NCI-H1048 (cell line): ENCODE measurements around the gene TMTC1.
"Not testable (repeated sequence)": the region's sequence is repeated elsewhere in the genome, so short reads cannot be mapped to it uniquely, and the experiment has no call there.

ENCODE experiments used
- DNase-seq: peaks from one replicate; lab custom pipeline; 2025; lab: John Stamatoyannopoulos, UW

The TMTC1 gene

DNA sequence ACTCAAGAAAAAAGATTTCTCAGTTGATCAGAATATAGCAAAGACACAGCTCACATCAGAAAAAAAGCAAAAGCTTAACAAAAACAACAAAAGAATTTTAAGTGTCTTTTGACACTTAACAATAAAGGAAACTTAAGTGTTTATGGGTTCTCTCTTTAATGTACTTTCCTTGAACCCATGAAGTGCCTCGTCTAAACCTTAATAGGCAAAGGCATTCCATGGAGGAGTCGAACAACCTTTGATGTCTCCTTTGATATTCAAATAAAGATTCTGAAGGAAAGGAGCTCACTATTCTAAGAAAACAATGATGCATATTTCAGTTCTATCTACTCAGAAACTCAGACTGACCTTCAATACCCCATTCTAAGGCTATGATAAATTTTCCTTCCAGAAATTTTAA, 116.7 kb downstream of the TMTC1 start:
- DNase-seq, result no peak

DNA sequence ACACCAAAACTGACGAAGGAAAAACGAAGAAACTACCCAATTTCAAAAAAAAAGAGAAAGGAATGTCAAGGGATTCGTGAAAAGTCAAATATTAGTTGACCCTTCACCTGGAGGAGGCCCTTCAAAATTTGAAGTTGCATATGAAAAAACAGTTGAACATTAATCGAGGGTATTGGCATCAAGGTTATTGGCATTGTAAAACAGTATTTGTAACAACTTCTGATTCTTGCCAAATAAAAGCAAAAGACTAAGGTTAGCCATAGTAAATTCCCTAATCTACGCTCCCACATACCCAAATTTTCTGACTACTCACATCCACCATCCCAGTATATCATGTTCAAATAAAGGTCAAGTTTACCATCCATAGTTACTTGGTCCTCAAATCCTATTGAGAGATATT, 118.6 kb downstream of the TMTC1 start:
- no peak for DNase-seq

DNA sequence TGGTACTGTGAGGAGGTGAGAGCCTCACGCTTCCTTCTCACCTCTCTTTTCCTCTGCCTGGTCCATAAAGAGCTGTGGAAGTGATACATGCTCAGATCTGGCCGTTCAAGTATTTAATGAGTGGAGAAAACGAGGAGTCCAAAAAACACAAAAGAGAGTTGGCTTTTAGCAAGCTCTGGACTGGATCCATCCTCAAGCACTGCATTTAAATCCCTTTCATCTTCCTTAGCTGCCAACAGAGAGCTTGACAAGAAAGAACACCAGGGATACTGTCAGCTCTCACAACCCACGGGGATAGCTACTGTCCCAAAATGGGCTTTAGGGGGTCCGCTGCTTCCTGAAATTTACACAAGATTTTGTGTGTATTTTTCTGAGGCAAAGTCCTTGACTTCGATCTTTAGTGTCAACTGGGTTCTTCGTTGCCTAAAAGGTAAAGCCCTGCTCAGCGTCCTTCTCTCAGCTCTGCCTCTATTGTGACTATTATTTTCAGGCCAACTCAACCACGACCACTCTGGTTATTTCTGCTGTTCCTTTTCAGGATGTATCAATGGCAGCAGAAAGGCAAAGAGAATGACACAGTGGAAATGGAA, 120.9 kb downstream of the TMTC1 start:
- DNase-seq, result no peak

DNA sequence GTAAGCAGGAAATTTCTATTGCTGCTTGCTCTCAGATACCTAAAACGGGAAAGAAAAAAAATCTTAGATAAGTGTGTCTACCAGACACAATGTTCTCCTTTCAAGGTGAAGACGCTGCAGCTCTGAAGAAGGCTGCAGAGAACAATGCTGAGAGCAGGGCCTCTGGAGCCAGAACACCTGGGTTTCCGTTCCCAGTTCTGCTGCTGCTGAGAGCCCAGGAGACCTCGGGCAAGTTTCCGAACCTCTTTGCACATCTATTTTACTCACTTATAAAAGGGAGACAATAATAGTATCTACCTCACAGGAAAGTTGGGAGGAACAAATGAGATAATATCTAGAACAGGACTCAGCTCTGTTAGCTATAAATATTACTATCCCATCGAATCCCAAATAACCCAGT, 122.9 kb downstream of the TMTC1 start:
- DNase-seq, result no peak

DNA sequence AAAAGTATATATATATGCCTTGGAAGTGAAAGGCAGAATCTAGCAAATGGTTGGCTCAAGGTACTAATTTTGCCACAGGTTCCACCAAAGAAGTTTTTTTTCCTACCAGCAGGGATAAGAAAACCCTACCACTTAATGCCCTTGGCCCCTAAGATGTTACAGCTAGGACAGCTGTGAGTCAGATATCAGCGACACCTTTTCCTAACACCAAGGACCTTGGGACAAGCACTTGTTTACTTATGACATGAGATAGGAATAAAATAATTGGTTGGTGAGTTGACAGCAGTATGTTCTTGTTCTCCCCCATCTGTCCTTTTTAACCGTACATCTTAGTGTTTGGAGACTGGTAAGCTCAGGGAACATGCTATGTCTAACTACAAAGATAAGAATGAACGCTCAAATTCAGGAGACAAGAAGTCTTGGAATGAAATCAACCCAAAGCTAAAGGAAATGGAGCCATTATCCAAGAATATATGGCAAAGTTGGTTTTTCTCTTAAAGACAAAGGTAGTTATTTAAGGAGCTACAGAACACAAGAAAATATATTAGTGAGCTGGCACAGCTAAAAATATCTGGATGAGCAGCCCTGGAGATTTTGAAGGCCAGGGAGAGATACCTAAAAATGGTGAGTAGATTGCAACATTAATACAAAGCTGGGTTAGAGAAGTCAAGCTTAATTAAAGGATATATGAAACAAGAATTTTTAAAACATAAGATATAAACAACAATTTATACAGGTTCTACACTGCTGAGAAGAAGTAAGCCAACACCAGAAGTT, 126.8 kb downstream of the TMTC1 start:
- DNase-seq, result no peak

DNA sequence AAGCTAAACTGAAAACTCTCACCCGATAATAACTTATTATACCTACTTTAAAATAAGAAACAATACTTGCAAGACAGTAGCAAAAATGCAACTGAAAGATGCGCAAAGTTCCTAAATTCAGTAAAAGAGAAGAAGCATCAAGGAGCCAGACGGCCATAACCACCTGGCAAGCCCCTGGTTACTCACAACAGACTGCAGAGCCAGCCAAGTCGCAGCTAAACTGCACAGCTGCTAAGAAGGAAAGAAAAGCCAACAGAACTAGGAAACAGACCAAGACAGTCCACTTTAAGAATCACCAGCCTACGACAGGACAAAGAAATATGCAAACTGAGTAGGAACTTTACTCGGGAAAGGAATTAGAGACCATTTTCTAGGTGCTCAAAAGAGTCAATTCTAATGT, 127.9 kb downstream of the TMTC1 start:
- no peak for DNase-seq

DNA sequence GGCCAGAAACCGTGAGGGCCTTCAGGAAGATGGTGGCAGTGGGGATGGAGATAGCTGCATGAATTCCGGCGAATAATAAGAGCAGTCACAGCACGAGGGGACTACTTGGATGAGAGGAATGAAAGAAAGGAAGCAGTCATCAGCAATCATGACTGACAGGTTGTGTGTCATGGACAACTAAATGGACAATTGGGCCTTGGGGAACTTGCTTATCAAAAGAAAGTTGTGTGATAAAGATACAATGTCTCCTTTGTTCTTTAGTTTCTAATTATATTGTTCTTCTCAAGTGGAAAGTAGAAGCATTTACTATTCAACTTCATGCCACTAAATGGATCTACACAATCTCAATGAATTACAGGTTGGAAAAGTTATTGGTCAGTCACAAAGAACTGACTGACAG, 130.5 kb downstream of the TMTC1 start:
- no peak for DNase-seq

DNA sequence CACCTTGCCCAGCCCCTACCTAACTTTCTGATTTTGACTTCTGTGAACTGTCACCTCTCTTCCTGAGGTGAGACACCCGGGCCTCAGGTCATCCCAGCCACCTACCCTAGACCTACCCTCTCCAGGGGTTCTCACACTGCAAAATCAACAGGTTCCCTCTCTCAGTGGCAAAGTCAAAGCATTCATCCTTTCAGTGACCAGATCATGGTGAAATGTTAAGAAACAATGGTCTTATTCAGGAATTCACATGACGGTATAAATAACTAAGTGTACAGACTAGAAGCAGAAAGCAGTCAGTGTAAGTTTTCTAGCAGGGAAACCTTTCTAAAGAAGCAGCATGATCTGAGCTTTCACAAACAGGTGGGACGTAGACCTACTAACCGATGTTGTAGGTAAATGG, 133.4 kb downstream of the TMTC1 start:
- no peak for DNase-seq

DNA sequence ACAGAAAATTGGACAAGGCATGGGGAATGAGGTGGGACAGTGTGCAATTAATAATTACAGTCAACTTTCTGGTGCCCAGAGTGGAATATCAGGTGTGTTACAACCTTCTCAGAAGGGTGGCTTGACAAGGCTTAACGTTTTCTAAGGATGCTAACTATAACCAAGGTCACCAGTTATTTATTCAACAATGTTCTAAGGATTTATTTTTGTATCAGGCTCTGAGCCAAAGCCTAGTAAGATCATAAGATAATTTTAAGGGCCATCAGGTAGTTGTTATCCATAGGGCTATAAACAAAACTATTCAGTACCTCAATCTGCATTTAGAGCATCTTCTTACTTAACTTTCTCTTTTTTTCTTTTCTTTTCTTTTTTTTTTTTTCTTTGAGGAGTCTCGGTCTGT, 134.0 kb downstream of the TMTC1 start:
- DNase-seq, result no peak

DNA sequence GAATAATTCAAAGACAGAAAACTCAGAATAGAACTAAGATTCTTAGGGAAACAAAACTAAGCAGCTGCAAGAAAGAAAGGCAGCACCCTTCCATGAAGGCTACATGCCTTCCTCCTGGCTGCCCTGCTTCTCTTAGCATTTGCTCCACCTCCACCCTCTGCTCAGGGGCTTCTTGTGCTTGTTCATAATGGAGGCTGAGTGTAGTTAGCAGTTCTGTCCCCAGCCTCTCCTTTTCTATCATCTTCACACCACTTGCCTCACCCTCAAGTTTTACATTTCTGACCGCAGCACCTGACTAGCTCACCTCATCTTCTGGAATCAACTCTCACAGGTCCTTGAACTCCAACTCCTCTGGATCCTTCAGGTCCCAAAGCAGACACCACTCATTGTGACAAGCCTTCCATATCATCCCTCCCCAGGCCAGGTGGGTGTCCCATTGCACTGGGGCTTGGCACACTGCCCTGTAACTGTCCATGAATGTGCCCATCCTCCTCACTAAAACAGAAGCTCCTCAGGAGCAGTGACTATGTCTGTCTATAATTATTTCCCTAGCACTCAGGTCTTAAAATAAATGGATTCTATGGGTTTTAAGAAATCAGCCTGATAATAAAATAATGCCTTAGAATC, 139.1 kb downstream of the TMTC1 start:
- no peak for DNase-seq

DNA sequence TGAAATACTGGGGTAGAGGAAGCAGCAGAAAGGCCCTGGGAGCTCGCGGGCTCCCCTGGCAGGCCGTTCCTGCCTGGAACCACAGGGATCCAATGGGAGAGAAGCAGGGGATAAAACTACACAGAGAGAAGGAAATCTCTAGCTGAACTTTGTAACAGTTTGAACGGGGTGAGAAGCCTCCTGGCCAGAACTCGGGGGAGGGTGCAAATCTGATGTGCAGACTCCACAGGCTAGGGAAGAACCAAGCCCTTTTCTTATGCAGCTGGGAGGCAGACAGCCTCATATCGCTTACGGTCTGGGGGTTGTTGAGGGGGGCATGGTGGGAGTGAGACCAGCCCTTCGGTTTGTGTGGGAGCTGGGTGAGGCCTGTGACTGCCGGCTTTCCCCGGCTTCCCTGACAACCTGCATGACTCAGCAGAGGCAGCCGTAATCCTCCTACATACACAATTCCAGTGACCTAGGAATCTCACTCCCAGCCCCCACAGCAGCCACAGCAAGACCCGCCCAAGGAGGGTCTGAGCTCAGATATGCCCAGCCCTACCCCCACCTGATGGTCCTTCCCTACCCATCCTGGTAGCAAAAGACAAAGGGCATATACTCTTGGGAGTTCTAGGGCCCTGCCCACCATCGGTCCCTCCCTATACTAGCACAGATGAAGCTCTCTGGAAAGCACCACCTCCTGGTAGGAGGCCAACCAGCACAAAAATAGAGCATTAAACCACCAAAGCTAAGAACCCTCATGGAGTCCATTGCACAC, 143.0 kb downstream of the TMTC1 start:
- no peak for DNase-seq

DNA sequence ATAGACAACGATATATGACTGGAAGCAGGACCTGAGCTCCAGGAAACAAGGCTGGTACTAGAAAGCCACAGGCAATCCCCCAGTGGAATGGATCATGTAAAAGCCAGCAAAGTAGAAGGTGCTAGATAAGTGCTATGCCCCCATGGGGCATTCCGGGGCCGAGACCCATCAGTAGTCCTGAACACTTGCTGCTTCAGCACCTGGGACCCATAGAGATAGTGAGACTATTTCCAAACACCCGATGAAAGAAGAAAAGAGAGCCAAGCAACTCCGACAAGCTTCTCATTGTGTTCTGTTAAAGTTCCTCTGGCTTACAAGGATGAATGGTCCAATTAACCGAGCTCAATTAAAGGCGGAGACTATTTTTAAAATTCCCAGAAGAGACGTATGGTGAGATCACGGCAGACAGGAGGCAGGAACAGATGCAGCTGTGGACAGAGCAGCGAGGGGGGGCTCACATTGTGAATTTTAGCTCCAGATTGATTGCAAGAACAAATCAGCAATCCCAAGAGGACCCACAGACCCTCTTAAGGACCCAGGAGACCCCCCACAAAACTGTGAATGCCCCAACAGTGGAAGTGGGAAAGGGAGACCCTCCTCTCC, 143.7 kb downstream of the TMTC1 start:
- DNase-seq, result no peak

DNA sequence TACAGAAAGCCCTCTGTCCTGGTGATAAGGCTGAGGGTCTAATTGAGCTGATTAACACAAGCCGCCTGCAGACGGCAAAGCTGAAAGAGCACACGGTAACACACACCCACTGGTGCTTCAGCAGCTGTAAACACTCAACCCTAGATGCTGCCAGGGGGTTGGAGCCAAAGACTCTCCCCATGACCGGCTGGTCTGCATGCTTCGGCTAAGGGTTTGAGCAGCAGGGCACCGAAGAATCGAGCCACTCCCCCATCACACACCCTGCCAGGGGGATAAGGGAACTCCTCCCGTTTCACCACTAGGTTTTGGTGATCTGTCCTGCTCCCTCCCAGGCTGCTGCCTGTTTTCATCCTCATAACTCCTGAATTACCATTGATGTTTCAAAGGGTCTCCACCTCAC, 145.2 kb downstream of the TMTC1 start:
- no peak for DNase-seq

DNA sequence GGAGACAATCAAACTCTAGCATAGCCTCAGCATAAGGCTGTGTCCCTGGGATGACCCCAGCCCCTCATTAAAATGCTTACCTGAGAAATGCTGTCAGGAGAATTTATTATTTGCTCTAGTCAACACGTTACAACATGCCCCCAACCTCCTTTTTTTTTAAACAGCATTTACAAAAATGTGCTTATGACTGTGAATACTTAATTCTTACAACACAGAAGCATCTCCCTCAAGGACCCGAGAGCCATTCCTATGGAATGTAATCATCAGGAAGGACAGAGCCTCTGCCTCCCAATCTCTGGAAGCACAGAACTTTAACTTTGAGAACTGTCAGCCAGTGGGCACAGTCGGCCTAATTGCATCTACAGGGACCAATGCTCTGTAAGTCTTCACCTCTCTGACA, 149.7 kb downstream of the TMTC1 start:
- no peak for DNase-seq

DNA sequence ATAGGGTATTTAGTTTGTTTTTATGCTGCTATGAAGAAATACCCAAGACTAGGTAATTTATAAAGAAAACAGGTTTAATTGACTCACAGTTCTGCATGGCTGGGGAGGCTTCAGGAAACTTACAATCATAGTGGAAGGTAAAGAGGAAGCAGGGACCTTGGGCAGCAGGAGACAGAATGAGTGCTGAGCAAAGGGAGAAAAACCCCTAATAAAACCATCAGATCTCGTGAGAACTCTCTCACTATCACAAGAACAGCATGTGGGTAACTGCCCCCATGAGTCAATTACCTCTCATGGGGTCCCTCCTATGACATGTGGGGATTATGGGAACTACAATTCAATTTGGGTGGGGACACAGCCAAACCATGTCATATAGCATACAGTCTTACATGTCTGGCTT, 153.6 kb downstream of the TMTC1 start:
- DNase-seq, result not testable (repeated sequence)

DNA sequence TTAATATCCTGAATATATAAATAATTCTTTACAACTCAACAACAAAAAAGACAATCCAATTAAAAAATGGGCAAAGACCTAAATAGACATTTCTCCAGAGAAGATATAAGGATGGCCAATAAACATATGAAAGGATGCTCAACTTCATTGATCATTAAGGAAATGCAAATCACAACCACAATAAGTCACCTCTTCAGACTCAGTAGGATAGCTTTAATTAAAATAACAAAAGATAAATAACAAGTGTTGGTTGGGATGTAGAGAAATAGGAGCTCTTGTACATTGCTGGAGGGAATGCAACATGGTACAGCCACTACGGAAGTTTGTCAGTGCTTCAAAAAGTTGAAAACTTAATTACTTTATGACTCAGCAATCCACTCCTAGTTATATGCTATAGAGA, 156.5 kb downstream of the TMTC1 start:
- no peak for DNase-seq

DNA sequence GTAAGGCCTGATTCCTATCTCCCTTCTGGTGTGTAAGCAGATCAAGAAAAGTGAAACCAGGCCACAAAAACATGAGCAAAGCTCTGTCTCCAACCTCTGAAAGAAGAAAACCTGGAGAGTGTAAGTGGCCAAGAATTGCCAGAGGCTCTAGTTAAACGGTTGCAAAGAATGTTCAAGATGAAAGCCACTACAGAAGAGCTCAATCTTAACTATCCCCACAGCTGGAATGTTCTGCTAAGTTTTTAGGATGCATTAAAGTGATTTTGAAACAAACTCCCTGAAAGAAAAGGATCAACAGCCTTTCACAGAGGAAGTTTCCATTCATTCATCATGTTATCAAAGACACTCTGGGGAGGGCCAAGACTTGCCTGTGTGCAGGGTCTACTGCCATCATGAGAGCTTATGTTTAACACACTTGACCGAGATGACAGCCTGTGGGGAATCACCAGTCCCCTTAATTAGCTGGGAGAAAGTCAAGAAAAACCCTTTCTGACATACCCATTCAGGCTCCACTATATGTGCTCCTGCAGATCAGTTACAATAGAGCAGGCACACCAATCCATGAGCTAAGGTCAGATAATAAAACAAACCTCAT, 158.3 kb downstream of the TMTC1 start:
- no peak for DNase-seq

DNA sequence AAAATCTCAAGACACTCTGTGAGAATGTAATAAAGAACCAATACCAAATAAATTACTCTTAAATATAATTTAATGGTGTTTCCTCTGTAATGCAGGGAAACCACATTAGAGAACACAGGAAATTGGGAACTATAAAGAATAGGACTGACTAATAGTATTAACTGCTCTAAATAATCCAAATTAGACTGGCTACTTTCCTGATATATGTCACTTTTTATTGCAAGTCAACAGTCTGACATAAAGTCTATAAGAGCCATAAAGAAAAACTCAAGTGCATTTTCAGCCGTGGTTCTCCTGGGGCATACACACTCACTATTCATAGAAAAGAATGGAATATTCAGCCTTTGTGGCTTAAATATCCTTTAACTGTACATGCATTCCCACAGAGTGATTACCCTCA, 161.5 kb downstream of the TMTC1 start:
- DNase-seq, result no peak

DNA sequence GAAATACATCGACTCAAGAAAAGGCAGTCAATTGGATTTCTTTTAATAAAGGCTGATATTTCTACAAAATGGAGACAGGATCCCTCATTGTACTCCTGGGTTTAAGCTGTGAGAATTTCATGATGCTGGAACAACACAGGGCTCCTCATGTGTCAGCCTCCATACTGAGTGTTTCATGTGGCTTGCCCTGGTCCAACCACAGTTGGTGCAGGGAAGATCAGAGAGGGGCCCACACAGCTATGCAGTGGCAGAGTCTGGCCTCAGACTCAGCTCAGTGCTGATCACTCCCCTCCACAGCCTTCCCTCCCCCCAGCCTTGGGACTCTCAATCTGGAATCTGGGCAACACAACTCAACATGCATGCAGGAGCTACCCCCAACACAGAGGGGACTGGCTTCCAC, 163.7 kb downstream of the TMTC1 start:
- DNase-seq, result no peak

DNA sequence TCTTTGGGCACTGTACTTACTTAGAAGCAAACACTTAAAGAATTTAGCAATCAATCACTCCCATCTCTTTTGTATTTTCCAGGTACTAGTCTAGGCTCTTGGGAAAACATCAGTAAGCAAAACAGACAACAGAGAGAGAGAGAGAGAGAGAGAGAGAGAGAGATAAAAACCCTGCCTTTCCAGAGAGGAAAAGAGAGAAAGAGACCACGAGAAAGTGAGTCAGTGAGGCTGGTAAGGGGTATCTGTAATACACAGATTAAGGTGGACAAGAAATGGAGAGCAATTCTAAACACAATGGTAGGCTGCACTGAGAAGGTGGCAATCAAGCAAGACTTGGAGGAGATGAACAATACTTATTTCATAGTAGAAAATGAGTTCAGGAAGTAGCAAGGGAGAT, 166.3 kb downstream of the TMTC1 start:
- DNase-seq, result no peak

DNA sequence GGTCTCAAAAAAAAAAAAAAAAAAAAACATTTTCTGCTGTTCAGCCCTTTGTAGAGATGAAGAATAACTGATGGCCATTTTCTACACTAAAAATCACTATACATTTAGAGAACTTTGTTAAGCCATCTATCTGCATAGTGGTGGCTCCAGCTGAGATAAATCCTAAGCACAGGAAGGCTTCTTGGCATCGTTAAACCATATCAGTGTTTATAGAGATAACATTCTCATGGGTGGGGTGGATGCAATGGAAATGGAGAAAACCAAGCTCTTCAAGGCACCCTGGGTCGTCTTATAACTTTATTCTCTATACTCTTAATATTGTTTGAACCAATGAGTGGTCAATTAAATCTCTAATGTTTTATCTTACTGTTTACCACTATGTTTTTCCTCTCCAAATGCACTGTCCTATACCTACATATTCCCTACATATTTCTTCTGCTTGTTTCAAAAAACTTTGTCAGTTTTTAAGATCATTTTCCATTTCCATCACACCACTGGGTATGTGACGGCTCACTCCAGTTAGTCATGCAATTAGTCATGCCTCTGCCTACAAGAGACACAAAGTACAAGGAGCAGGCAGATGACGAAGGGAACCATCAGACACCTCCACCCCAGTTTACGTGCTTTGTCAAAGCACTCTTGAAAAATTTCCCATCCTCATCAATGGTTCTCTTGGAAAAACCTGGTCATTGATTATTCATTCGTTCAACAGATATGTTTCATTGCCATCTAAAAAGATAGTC, 166.9 kb downstream of the TMTC1 start:
- DNase-seq, result no peak
